ENCODE measurements around the gene ZNF622.

DNA sequence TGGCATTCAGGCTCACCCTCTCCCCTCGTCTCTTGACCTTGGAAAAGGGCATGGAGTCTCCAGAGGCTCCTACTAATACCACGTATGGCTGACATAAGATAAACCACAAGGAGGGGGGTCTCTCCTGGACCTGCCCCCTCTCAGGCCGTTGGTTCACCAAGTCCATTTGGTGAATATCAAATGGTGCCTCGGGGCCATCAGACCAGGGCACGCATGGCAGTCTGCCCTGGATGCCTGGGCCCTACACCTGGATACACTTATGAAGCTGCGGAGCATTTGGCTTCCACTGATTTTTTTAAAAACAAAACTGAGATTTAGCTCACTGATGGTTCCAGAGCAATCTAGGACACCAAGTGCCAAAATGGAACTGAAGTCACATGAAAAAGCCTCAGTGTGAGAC is 40.3 kb upstream of the ZNF622 start:
- TF ChIP-seq, protein P1, sequence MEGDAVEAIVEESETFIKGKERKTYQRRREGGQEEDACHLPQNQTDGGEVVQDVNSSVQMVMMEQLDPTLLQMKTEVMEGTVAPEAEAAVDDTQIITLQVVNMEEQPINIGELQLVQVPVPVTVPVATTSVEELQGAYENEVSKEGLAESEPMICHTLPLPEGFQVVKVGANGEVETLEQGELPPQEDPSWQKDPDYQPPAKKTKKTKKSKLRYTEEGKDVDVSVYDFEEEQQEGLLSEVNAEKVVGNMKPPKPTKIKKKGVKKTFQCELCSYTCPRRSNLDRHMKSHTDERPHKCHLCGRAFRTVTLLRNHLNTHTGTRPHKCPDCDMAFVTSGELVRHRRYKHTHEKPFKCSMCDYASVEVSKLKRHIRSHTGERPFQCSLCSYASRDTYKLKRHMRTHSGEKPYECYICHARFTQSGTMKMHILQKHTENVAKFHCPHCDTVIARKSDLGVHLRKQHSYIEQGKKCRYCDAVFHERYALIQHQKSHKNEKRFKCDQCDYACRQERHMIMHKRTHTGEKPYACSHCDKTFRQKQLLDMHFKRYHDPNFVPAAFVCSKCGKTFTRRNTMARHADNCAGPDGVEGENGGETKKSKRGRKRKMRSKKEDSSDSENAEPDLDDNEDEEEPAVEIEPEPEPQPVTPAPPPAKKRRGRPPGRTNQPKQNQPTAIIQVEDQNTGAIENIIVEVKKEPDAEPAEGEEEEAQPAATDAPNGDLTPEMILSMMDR (IDR thresholded peaks at IDR 0.05; ENCODE audit: low read length), result no peak
- no peak for TF ChIP-seq EZH2 (IDR thresholded peaks at IDR 0.05; ENCODE audit: borderline replicate concordance, low read length)
